C4-2B (cell line): ENCODE results near the gene MYO1E.

Experiments
- CTCF ChIP-seq: fragments of 450-650 bp; conservative IDR thresholded peaks from 2 replicates; pipeline ENCODE4 v1.5.1; 2017; ENCODE audit warnings: mild to moderate bottlenecking
- ZFX ChIP-seq: fragments of 450-650 bp; IDR thresholded peaks from 2 replicates; pipeline ENCODE4 v1.6.1; 2017

- no peak for TF ChIP-seq CTCF
- no peak for TF ChIP-seq ZFX
Observed at GRCh38 chr15:59364248-59364647, 8.4 kb downstream of the MYO1E start.
